ENCODE measurements around the gene PSMD6. TPM values are rescaled to one million over a fixed set of nuclear protein-coding genes. Genes with fewer than 3 reads are reported as not detected.

PSMD6 gene
- total RNA-seq, 8 experiments from 2014 or later: 77.9 to 140 (median 105) TPM

DNA sequence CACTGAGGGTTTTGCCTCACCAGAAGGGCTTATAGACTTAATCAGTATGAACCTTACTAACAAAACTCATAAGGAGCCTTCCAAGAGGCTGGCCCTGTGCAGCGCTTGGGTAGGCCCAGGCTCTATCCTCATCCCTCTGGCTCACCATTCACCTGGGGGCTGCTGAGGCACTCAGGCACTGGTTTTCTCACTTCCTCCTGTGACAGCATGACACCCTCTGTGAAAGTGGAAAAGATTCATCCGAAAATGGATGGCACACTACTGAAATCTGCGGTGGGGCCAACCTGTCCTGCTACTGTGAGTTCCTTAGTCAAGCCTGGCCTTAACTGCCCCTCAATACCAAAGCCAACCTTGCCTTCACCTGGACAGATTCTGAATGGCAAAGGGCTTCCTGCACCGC lies 41.3 kb downstream of the PSMD6 start:
- in situ Hi-C loops (cut with MboI; ENCODE audit: low pct_unique_long_range_greater_than_20kb in 2 of 9, low sequenced_read_pairs in 9 of 9, unreplicated experiment in 9 of 9): loop anchor here in 1 of 9 experiments (25.0 kb wide), 1 partner anchor 620 kb away; no protein-coding TSS in a partner anchor
- 71 to 100% (median 98%) methylated on average over 1 to 4 of the region's 4 CpGs; no CpG with 5 or more reads in 2 of the 10 experiments for WGBS, 10 experiments
- ATAC-seq (replicated peaks in 6 of 8): no peak
- Histone ChIP-seq H3K4me3 (no peak overlapping the region), H3K27ac (no peak overlapping the region), H3K4me1 (replicated peaks in 1 of 2) (no peaks in the 10 kb centered on the region)

DNA sequence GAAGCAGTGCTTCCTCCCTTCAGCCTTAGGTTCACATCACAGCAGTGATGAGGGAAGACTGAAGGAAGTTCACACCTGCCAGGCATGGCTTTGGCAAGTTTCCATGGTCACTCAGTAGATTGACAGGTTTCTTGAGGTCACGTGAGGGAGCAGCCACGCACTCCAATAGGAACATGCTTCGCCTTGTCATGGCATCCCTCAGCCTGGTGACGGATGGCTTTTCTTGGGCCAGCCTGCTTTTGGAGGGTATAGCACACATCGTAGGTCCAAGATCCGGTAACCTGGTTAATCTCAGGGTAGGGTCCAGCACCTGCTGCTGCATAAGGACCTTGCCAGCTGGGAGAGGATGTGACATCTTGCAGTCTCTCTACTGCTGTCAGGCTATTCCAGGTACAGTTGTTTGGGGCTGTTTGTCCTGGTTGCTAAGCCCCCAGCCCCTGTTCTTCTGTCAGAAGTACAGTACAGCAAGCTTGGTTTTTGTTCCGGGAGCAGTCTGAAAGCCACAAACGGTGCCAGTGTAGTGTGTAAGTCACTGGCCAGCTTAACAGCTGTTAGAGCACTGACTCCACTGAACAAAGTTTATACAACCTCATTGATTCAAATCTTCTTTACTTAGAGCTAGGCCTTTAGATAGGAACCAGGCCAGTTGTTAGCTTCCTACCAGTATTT lies 42.3 kb downstream of the PSMD6 start:
- in situ Hi-C loops (cut with MboI; ENCODE audit: low pct_unique_long_range_greater_than_20kb in 2 of 9, low sequenced_read_pairs in 9 of 9, unreplicated experiment in 9 of 9): loop anchor here in 1 of 9 experiments (25.0 kb wide), 1 partner anchor 619 kb away; no protein-coding TSS in a partner anchor
- ATAC-seq (replicated peaks in 6 of 8): peak in 1 of 8 experiments; percentile 14
- no peak overlapping the region for H3K4me3 ChIP-seq
- 80 to 100% (median 97%) methylated on average over 1 to 7 of the region's 8 CpGs; no CpG with 5 or more reads in 3 of the 10 experiments for WGBS, 10 experiments
- H3K27ac ChIP-seq: no peak overlapping the region
- H3K4me1 ChIP-seq (replicated peaks in 1 of 2): peaks cover 0 to 2% of the 10 kb centered on the region in 2 donors

DNA sequence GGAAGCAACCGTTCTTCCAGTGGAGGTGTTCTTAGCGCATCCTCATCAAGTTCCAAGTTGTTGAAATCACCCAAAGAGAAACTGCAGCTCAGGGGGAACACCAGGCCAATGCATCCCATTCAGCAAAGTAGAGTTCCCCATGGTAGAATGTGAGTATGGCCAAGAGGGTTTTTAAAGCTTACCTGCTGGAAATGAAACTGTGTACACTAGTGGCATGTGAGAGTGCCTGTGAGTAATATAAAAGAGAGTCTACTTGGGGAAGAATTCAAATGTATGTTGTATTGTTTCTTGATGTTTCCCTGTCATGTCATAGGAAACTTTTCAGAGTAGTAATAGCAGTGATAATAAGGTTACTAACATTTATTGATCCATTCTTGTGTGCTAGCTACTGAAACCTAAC lies 43.3 kb downstream of the PSMD6 start:
- H3K4me1 ChIP-seq (replicated peaks in 1 of 2): peaks cover 0 to 6% of the 10 kb centered on the region in 2 donors
- no peak for ATAC-seq (replicated peaks in 6 of 8)
- in situ Hi-C loops (cut with MboI; ENCODE audit: low pct_unique_long_range_greater_than_20kb in 2 of 9, low sequenced_read_pairs in 9 of 9, unreplicated experiment in 9 of 9): loop anchor here in 1 of 9 experiments (25.0 kb wide), 1 partner anchor 618 kb away; no protein-coding TSS in a partner anchor
- WGBS, 10 experiments: 69 to 100% (median 100%) methylated on average over 1 to 2 of the region's 2 CpGs; no CpG with 5 or more reads in 1 of the 10 experiments
- H3K27ac ChIP-seq: no peak overlapping the region
- H3K4me3 ChIP-seq: no peak overlapping the region

DNA sequence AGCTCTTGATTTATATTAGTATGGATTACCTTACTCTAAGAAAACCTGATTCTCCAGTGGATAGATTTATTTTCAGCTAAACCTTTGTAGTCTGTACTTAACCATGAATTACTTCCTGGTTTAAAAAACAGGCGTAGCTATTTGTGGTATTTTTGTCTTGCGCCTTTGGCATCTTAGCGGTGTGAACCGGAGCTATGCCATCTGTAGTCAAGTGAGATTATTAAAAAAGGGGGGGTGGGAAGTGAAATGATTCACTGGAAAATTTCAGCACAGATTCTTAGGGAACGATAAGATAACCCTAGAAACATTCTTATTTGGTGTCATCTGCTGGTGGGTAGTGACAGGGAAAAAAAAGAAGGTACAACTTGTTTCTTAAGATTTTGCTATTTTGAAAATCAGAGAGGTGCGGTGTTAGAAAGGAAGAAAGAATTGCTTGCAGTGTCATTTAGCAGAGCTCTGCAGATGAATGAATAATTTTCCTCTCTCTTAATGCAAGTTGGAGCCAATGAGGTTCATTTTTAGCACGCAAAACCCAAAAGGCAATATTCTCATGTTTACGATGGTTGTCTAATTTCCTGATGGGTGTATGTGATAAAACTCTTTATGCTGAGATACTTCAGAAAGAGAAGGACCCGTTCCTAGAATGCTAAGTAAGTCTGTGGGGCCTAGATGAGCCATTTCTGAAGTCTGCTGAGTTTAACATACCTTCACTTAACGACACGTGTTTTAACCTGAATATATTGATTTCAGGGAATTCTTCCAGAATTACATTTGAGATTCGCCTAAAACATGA lies 44.0 kb downstream of the PSMD6 start:
- in situ Hi-C loops (cut with MboI; ENCODE audit: low pct_unique_long_range_greater_than_20kb in 2 of 9, low sequenced_read_pairs in 9 of 9, unreplicated experiment in 9 of 9): loop anchor here in 1 of 9 experiments (25.0 kb wide), 1 partner anchor 617 kb away; no protein-coding TSS in a partner anchor
- H3K4me3 ChIP-seq: no peak overlapping the region
- whole genome bisulfite sequencing, 10 experiments: 59 to 100% (median 95%) methylated on average over 4 to 12 of the region's 12 CpGs
- H3K4me1 ChIP-seq (replicated peaks in 1 of 2): peaks cover 0 to 6% of the 10 kb centered on the region in 2 donors
- no peak overlapping the region for H3K27ac ChIP-seq
- no peak for ATAC-seq (replicated peaks in 6 of 8)

DNA sequence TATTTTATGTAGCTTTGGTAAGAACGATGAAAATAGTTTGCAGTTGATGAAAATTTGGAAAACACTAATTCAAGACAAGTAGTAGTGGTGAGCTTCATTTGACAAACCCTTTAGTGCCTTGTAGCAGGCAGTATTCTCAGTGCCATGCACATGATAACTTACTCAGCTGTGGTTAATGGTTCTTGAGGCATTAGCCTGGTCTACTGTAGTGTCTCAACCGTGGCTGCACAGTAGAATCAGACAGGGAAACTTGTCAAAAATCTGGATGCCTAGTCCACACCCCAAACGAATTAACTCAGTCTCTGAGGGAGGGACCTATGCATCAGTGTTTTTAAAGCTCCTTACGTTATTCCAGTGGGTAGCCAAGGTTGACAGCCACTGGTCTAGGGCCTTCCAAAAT lies 45.4 kb downstream of the PSMD6 start:
- no peak overlapping the region for H3K4me3 ChIP-seq
- WGBS, 10 experiments: 66 to 100% (median 79%) methylated on average over 1 to 4 of the region's 4 CpGs; no CpG with 5 or more reads in 1 of the 10 experiments
- ATAC-seq (replicated peaks in 6 of 8): peak in 1 of 8 experiments; percentile 14
- H3K27ac ChIP-seq: no peak overlapping the region
- H3K4me1 ChIP-seq (replicated peaks in 1 of 2): peaks cover 3 to 9% of the 10 kb centered on the region in 2 donors
- in situ Hi-C loops (cut with MboI; ENCODE audit: low pct_unique_long_range_greater_than_20kb in 2 of 9, low sequenced_read_pairs in 9 of 9, unreplicated experiment in 9 of 9): loop anchor here in 1 of 9 experiments (25.0 kb wide), 1 partner anchor 616 kb away; no protein-coding TSS in a partner anchor

DNA sequence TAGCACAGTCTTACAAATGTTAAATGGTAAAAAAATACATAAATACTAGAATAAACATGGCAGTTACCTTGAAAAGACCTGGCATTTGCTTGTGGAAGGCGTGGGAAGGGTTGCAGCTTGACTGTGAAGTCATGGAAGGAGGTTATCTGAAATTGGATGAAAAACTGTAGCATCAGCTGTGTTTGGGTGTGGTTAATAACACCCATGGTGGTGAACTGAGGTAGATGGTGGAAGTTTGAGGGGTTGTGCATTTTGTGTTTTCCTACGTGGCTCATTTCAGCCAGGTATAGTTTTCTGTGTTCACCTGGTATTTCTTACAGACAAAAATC lies 46.5 kb downstream of the PSMD6 start:
- ATAC-seq (replicated peaks in 6 of 8): no peak
- Histone ChIP-seq H3K4me3 (no peak overlapping the region), H3K27ac (no peak overlapping the region), H3K4me1 (replicated peaks in 1 of 2) (peaks cover 13 to 16% of the 10 kb centered on the region in 2 donors)
- 17 to 100% (median 100%) methylated on average over 1 to 2 of the region's 2 CpGs; no CpG with 5 or more reads in 3 of the 10 experiments for WGBS, 10 experiments
- in situ Hi-C loops (cut with MboI; ENCODE audit: low pct_unique_long_range_greater_than_20kb in 2 of 9, low sequenced_read_pairs in 9 of 9, unreplicated experiment in 9 of 9): loop anchor here in 1 of 9 experiments (25.0 kb wide), 1 partner anchor 615 kb away; no protein-coding TSS in a partner anchor

DNA sequence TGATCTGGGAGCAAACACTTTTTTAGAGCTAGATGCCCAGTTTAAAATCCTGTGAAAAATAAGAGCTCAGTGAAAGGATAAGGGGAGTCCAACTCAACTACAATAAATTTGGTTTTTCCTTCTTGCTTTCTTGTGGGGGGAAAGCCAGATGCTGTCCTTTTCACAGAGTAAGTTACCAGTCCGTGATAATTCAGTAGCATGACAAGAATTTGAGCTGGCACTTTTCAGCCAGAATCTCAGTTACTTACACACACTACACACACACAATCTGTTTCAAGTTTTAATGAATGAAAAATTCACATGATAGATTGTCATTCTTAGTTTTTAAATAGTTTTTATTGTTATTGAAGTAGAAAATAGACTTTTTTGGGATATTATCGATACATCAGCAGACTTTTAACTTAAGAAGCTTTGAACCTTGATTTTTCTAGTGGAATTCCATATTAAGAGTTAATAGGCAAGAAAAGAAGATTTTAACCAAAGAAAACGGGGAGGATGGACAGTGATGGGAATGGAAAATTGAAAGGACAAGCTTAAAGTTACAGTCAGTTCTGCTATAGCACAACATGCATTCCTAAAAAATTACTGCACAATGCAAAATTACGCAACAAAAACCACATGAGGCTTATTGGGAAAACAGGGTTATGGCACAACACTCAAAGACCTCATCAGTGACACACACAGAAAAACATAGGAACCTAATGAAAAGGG lies 47.0 kb downstream of the PSMD6 start:
- peak in 3 of 8 experiments; percentile 25 to 84 (median 72) for ATAC-seq (replicated peaks in 6 of 8)
- in situ Hi-C loops (cut with MboI; ENCODE audit: low pct_unique_long_range_greater_than_20kb in 2 of 9, low sequenced_read_pairs in 9 of 9, unreplicated experiment in 9 of 9): loop anchor here in 1 of 9 experiments (25.0 kb wide), 1 partner anchor 614 kb away; no protein-coding TSS in a partner anchor
- Histone ChIP-seq H3K4me1 (replicated peaks in 1 of 2) (peaks cover 18 to 19% of the 10 kb centered on the region in 2 donors), H3K4me3 (no peak overlapping the region), H3K27ac (no peak overlapping the region)
- WGBS, 10 experiments: 21 to 100% (median 85%) methylated on average over 1 to 4 of the region's 4 CpGs

DNA sequence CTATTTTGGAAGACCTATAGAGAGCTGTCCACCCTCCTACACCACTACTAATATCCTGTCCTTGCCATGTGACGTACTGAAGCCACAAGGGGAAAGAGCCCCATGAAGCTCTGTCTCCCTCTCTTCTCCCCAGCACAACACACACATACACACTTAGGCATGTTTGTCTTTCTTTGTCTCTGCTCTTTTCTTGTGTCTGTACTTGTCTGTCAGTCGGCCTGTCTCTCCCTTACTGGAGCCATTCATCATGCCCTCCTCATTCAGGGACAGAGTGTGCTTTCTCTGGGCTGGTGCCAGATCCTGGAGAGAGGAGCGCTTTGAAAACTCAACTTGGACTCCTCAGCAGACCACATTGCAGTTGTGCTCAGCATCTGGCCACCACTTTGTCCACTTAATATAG lies 47.6 kb downstream of the PSMD6 start:
- Histone ChIP-seq H3K4me1 (replicated peaks in 1 of 2) (peaks cover 23 to 25% of the 10 kb centered on the region in 2 donors), H3K4me3 (no peak overlapping the region), H3K27ac (no peak overlapping the region)
- WGBS, 10 experiments: 0 to 100% (median 53%) methylated on average over 1 to 2 of the region's 3 CpGs; no CpG with 5 or more reads in 4 of the 10 experiments
- ATAC-seq (replicated peaks in 6 of 8): peak in 7 of 8 experiments; percentile 10 to 85 (median 59)
- in situ Hi-C loops (cut with MboI; ENCODE audit: low pct_unique_long_range_greater_than_20kb in 2 of 9, low sequenced_read_pairs in 9 of 9, unreplicated experiment in 9 of 9): loop anchor here in 1 of 9 experiments (25.0 kb wide), 1 partner anchor 613 kb away; no protein-coding TSS in a partner anchor

DNA sequence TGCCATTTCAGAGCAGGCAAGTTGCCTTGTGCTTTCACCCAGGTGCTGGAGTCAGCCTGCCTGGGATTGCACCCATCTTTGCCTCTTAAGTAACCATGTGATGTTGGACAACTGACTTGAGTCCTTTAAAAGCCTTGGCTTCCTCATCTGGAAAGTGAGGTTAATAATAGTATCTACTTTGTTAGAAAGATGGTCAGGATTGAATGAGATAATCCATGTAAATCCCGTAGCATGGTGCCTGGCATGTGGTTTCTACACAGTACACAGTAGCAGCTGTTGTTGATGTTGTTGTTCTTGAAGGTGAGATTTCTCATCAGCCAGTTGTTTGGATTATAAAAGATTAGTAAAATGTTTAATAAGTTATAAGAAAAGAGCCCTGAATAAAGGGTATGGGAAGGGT lies 48.8 kb downstream of the PSMD6 start:
- 83 to 100% (median 91%) methylated on average over 1 of the region's 1 CpG; no CpG with 5 or more reads in 7 of the 10 experiments for WGBS, 10 experiments
- H3K4me1 ChIP-seq (replicated peaks in 1 of 2): peaks cover 36 to 37% of the 10 kb centered on the region in 2 donors
- in situ Hi-C loops (cut with MboI; ENCODE audit: low pct_unique_long_range_greater_than_20kb in 2 of 9, low sequenced_read_pairs in 9 of 9, unreplicated experiment in 9 of 9): no loop called here
- no peak overlapping the region for H3K4me3 ChIP-seq
- H3K27ac ChIP-seq: no peak overlapping the region
- no peak for ATAC-seq (replicated peaks in 6 of 8)

DNA sequence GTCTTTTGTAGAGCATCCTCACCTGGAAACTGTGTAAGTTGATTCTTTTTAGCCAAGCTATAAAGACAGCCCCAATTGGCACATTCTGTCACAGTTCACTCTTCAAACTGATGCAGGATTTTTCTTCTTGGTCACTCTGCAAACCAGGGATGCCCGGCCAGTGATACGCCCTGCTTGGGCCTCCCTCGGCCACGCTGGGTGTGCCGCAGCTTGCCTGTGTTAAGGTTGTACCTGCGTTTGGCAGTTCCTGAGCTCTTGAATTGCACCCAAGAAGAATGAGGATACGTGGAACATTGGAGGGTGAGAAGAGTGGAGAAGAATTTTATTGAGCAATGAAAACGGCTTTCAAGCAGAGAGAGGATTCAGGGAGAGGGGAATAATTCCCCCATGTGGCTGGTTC lies 49.9 kb downstream of the PSMD6 start:
- WGBS, 10 experiments: 75 to 100% (median 97%) methylated on average over 1 to 8 of the region's 8 CpGs; no CpG with 5 or more reads in 1 of the 10 experiments
- in situ Hi-C loops (cut with MboI; ENCODE audit: low pct_unique_long_range_greater_than_20kb in 2 of 9, low sequenced_read_pairs in 9 of 9, unreplicated experiment in 9 of 9): no loop called here
- Histone ChIP-seq H3K4me1 (replicated peaks in 1 of 2) (peaks cover 41 to 48% of the 10 kb centered on the region in 2 donors), H3K4me3 (no peak overlapping the region), H3K27ac (no peak overlapping the region)
- ATAC-seq (replicated peaks in 6 of 8): no peak

DNA sequence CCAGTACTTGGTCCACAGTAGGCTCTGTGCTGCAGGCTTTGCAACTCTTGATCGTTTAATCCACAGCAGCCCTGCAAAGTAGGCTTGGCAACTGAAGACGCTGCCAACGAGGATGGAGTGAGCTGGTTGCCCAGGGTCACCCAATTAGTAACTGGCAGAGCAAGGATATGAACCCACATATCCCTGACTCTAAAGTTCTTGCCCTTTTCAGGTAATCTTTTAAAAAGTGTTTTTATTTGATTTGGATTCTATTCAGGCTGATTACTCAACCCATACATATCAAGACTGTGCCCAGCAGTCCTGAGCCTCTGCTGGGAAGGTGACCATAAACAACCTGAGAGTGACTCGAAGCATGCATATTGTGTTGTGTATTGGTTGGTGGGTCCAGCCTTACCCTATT lies 50.3 kb downstream of the PSMD6 start:
- Histone ChIP-seq H3K4me3 (no peak overlapping the region), H3K27ac (no peak overlapping the region), H3K4me1 (replicated peaks in 1 of 2) (peaks cover 45 to 52% of the 10 kb centered on the region in 2 donors)
- ATAC-seq (replicated peaks in 6 of 8): peak in 1 of 8 experiments; percentile 22
- in situ Hi-C loops (cut with MboI; ENCODE audit: low pct_unique_long_range_greater_than_20kb in 2 of 9, low sequenced_read_pairs in 9 of 9, unreplicated experiment in 9 of 9): no loop called here
- WGBS, 10 experiments: 49 to 100% (median 72%) methylated on average over 1 to 4 of the region's 4 CpGs; no CpG with 5 or more reads in 4 of the 10 experiments

DNA sequence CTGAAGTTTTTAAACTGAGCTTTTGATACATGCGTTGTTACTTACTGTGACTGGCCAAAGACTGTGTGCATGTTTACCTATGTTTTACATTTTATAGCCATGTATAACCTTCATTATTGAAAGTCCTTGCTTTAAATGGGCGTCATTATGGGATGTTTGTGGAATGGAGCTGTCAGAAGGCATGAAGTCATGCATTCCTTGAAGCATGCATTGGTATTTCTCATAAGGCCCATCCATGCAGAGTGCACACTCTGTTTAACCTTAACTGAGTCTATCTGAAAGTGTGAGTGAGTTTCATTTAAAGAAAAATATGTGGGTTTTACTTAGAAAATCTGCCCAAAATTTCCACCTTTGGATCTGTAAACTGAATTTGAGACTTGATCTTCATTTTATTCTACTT lies 51.1 kb downstream of the PSMD6 start:
- no peak overlapping the region for H3K4me3 ChIP-seq
- H3K4me1 ChIP-seq (replicated peaks in 1 of 2): peaks cover 51 to 60% of the 10 kb centered on the region in 2 donors
- 0 to 100% (median 67%) methylated on average over 1 to 2 of the region's 2 CpGs for WGBS, 10 experiments
- no peak overlapping the region for H3K27ac ChIP-seq
- ATAC-seq (replicated peaks in 6 of 8): peak in 4 of 8 experiments; percentile 4 to 87 (median 49)
- in situ Hi-C loops (cut with MboI; ENCODE audit: low pct_unique_long_range_greater_than_20kb in 2 of 9, low sequenced_read_pairs in 9 of 9, unreplicated experiment in 9 of 9): no loop called here
